H9 (cell line): Measurements from ENCODE around the gene DEPDC5. TPM values are rescaled to one million over a fixed set of nuclear protein-coding genes. Genes with fewer than 3 reads are reported as not detected.
A peak's percentile ranks its signal among the peaks of the same experiment; 100 is the strongest.

Experiments used
- DNase-seq: peaks from one replicate; pipeline ENCODE4 v3.0.0-alpha.2; 2017
- H2AFZ ChIP-seq: one replicate; pipeline ENCODE4 v1.6.1; 2013; ENCODE audit warnings: mild to moderate bottlenecking, low read length, control low read depth, moderate library complexity
- H2AK5ac ChIP-seq: 2 replicates; pipeline ENCODE4 v1.6.1; 2013; ENCODE audit warnings: low read length, control low read depth, mixed read lengths; ENCODE audit not compliant: insufficient read length
- H2BK120ac ChIP-seq: one replicate; pipeline ENCODE4 v1.6.1; 2013; ENCODE audit warnings: low read depth, mild to moderate bottlenecking, low read length, control low read depth, inconsistent platforms; ENCODE audit not compliant: poor library complexity, severe bottlenecking
- H2BK12ac ChIP-seq: 2 replicates; pipeline ENCODE4 v1.6.1; 2013; ENCODE audit warnings: low read length, control low read depth, mixed read lengths, low read depth; ENCODE audit not compliant: insufficient read length
- H2BK15ac ChIP-seq: 2 replicates; pipeline ENCODE4 v1.6.1; 2013; ENCODE audit warnings: low read depth, low read length, control low read depth
- H2BK20ac ChIP-seq: one replicate; pipeline ENCODE4 v1.6.1; 2013; ENCODE audit warnings: low read depth, mild to moderate bottlenecking, low read length, control low read depth, inconsistent platforms; ENCODE audit not compliant: poor library complexity, severe bottlenecking
- H2BK5ac ChIP-seq: 2 replicates; pipeline ENCODE4 v1.6.1; 2013; ENCODE audit warnings: low read length, control low read depth, mixed read lengths; ENCODE audit not compliant: insufficient read length
- H3K14ac ChIP-seq: 2 replicates; pipeline ENCODE4 v1.6.1; 2013; ENCODE audit warnings: low read length, control low read depth; ENCODE audit not compliant: insufficient read depth
- H3K18ac ChIP-seq: 2 replicates; pipeline ENCODE4 v1.6.1; 2013; ENCODE audit warnings: low read depth, mild to moderate bottlenecking, mixed read lengths, low read length, control low read depth; ENCODE audit not compliant: insufficient read length
- H3K23ac ChIP-seq: 2 replicates; pipeline ENCODE4 v1.6.1; 2013; ENCODE audit warnings: low read length, control low read depth, mixed read lengths, low read depth; ENCODE audit not compliant: insufficient read length
- H3K23me2 ChIP-seq: 2 replicates; pipeline ENCODE4 v1.6.1; 2013; ENCODE audit warnings: low read depth, mild to moderate bottlenecking, mixed read lengths, low read length, control low read depth; ENCODE audit not compliant: insufficient read length, poor library complexity, severe bottlenecking
- H3K27ac ChIP-seq: 2 replicates; pipeline ENCODE4 v1.5.1; 2013; ENCODE audit warnings: low read length, control low read depth, mixed read lengths, low read depth; ENCODE audit not compliant: insufficient read length
- H3K27me3 ChIP-seq: 2 replicates; pipeline ENCODE4 v1.6.1; 2013; ENCODE audit warnings: low read length, control low read depth, inconsistent platforms; ENCODE audit not compliant: insufficient read depth
- H3K4ac ChIP-seq: 2 replicates; pipeline ENCODE4 v1.6.1; 2013; ENCODE audit warnings: low read depth, mild to moderate bottlenecking, control low read depth, inconsistent platforms, low read length, moderate library complexity
- H3K4me1 ChIP-seq: 2 replicates; pipeline ENCODE4 v1.6.1; 2013; ENCODE audit warnings: low read length, control low read depth, inconsistent platforms; ENCODE audit not compliant: insufficient read depth
- H3K4me2 ChIP-seq: 2 replicates; pipeline ENCODE4 v1.6.1; 2013; ENCODE audit warnings: low read length, control low read depth, mixed read lengths; ENCODE audit not compliant: insufficient read length, insufficient read depth
- H3K56ac ChIP-seq: 2 replicates; pipeline ENCODE4 v1.6.1; 2013; ENCODE audit warnings: low read depth, mild to moderate bottlenecking, mixed read lengths, low read length, control low read depth; ENCODE audit not compliant: insufficient read length
- H3K79me1 ChIP-seq: 2 replicates; pipeline ENCODE4 v1.6.1; 2013; ENCODE audit warnings: low read depth, mild to moderate bottlenecking, moderate library complexity, low read length, control low read depth, inconsistent platforms; ENCODE audit not compliant: insufficient read depth, poor library complexity, severe bottlenecking
- H3K79me2 ChIP-seq: 2 replicates; pipeline ENCODE4 v1.6.1; 2013; ENCODE audit warnings: low read length, control low read depth, inconsistent platforms; ENCODE audit not compliant: insufficient read depth
- H3K9ac ChIP-seq: 2 replicates; pipeline ENCODE4 v1.6.1; 2013; ENCODE audit warnings: low read length, control low read depth, mixed read lengths; ENCODE audit not compliant: insufficient read length; ENCODE audit errors: extremely low read depth
- H3K9me3 ChIP-seq: one replicate; pipeline ENCODE4 v1.6.1; 2013; ENCODE audit warnings: low read depth, low read length, inconsistent platforms; ENCODE audit not compliant: control insufficient read depth
- H3T11ph ChIP-seq: one replicate; pipeline ENCODE4 v1.6.1; 2013; ENCODE audit warnings: mild to moderate bottlenecking, low read length, control low read depth, inconsistent platforms
- H4K20me1 ChIP-seq: one replicate; pipeline ENCODE4 v1.6.1; 2013; ENCODE audit not compliant: control insufficient read depth, insufficient read length, insufficient read depth
- H4K5ac ChIP-seq: 2 replicates; pipeline ENCODE4 v1.6.1; 2013; ENCODE audit warnings: low read depth, mild to moderate bottlenecking, mixed read lengths, low read length, control low read depth; ENCODE audit not compliant: insufficient read length
- H4K8ac ChIP-seq: replicated peaks from 2 replicates; pipeline ENCODE4 v1.6.1; 2013; ENCODE audit warnings: low read length, control low read depth, mixed read lengths, low read depth; ENCODE audit not compliant: insufficient read length
- H4K91ac ChIP-seq: 2 replicates; pipeline ENCODE4 v1.6.1; 2013; ENCODE audit warnings: low read depth, mild to moderate bottlenecking, moderate library complexity, mixed read lengths, low read length, control low read depth; ENCODE audit not compliant: insufficient read length
- H3K27ac Mint-ChIP-seq, 3 experiments: 2 replicates in 2 of 3; 3 replicates in 1 of 3; pipeline ENCODE4 v1.8.0; 2020 to 2021; ENCODE audit warnings: mixed read lengths in 3 of 3, mild to moderate bottlenecking in 1 of 3, moderate library complexity in 1 of 3
- H3K27me3 Mint-ChIP-seq: 2 replicates; pipeline ENCODE4 v1.8.0; 2021; ENCODE audit warnings: low read depth, mild to moderate bottlenecking, moderate library complexity, mixed read lengths
- H3K36me3 Mint-ChIP-seq, 3 experiments: 2 replicates in 2 of 3; 3 replicates in 1 of 3; pipeline ENCODE4 v1.8.0; 2020 to 2021; ENCODE audit warnings: low read depth in 3 of 3, mixed read lengths in 3 of 3; ENCODE audit not compliant: insufficient read depth in 1 of 3
- H3K4me1 Mint-ChIP-seq, 2 experiments: 2 replicates each; pipeline ENCODE4 v1.8.0; 2020; ENCODE audit warnings: mixed read lengths in 2 of 2
- H3K4me3 Mint-ChIP-seq, 2 experiments: 2 replicates in 1 of 2; 3 replicates in 1 of 2; pipeline ENCODE4 v1.8.0; 2020 to 2021; ENCODE audit warnings: mild to moderate bottlenecking in 2 of 2, mixed read lengths in 2 of 2, moderate library complexity in 1 of 2
- H3K9me3 Mint-ChIP-seq, 2 experiments: 2 replicates in 1 of 2; 3 replicates in 1 of 2; pipeline ENCODE4 v1.8.0; 2020; ENCODE audit warnings: mild to moderate bottlenecking in 2 of 2, mixed read lengths in 2 of 2, moderate library complexity in 1 of 2
- WGBS: extraction: QIAGEN DNeasy Blood & Tissue Kit; methylation state at CpG from one replicate; pipeline ENCODE4 v1.1.7; 2013; ENCODE audit warnings: missing lambda C conversion rate, low lambda C conversion rate, mixed read lengths; ENCODE audit not compliant: insufficient read length; ENCODE audit errors: extremely low coverage; 5-methylcytosine and 5-hydroxymethylcytosine counted together
- total RNA-seq: library from RNA; stranded (reverse); gene quantifications from 2 replicates; pipeline ENCODE4 v1.2.1, GENCODE V29; 2021
- TF ChIP-seq, protein P1 (sequence below): fragments of 200-600 bp; sonication (generic); conservative IDR thresholded peaks from 3 replicates; pipeline ENCODE4 v1.8.0; 2021; ENCODE audit warnings: antibody characterized with exemption, mild to moderate bottlenecking

DEPDC5 gene
- total RNA-seq, 1 experiment from 2014 or later, result 29.2 TPM

DNA sequence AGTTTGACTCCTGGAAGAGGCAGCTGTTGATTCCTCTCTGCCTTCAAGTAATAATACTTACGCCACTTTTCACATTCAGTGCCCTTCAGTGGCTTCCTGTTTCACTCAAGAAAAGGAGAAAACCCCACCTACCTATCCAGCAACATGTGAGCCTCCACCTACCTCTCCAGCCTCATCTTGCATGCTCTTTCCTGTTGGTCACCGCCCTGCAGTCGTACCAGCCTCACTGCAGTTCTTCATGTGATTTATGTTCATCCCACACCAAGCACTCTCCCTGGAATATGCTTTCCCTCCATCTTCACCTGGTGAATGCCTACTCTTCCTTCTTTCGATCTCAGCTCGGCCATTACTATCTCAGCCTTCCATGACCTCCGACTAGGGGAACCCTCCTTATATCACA, 168.7 kb downstream of the DEPDC5 start:
- Histone ChIP-seq H4K91ac (no peak overlapping the region), H4K8ac (peak overlapping the region; percentile 39), H2AK5ac (no peak overlapping the region), H3K27me3 (no peaks in the 10 kb centered on the region), H3K79me1 (no peaks in the 10 kb centered on the region), H3K9me3 (no peaks in the 10 kb centered on the region), H3K56ac (no peak overlapping the region), H3T11ph (no peak overlapping the region), H3K14ac (no peak overlapping the region), H4K20me1 (no peaks in the 10 kb centered on the region), H3K79me2 (no peaks in the 10 kb centered on the region), H2BK12ac (no peak overlapping the region), H3K9ac (no peak overlapping the region), H4K5ac (no peak overlapping the region), H3K27ac (no peak overlapping the region), H3K18ac (no peak overlapping the region), H3K4me1 (no peaks in the 10 kb centered on the region), H3K4ac (no peak overlapping the region), H2BK15ac (no peak overlapping the region), H2BK120ac (no peak overlapping the region), H3K23me2 (no peaks in the 10 kb centered on the region), H2BK20ac (no peak overlapping the region), H3K4me2 (no peak overlapping the region), H2BK5ac (no peak overlapping the region), H2AFZ (no peak overlapping the region), H3K23ac (no peak overlapping the region)
- DNase-seq, result no peak
- H3K9me3 Mint-ChIP-seq, result no peaks in the 10 kb centered on the region
- no CpG with 5 or more reads among the region's 6 CpGs for WGBS
- TF ChIP-seq, protein P1, sequence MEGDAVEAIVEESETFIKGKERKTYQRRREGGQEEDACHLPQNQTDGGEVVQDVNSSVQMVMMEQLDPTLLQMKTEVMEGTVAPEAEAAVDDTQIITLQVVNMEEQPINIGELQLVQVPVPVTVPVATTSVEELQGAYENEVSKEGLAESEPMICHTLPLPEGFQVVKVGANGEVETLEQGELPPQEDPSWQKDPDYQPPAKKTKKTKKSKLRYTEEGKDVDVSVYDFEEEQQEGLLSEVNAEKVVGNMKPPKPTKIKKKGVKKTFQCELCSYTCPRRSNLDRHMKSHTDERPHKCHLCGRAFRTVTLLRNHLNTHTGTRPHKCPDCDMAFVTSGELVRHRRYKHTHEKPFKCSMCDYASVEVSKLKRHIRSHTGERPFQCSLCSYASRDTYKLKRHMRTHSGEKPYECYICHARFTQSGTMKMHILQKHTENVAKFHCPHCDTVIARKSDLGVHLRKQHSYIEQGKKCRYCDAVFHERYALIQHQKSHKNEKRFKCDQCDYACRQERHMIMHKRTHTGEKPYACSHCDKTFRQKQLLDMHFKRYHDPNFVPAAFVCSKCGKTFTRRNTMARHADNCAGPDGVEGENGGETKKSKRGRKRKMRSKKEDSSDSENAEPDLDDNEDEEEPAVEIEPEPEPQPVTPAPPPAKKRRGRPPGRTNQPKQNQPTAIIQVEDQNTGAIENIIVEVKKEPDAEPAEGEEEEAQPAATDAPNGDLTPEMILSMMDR, result no peak
- 0 out of 7 replicates have a peak overlapping the region, but pooled peaks of 1 of the 3 experiments have one; percentile 35 for H3K27ac Mint-ChIP-seq
- H3K4me3 Mint-ChIP-seq, result no peak overlapping the region
- peaks cover 2 to 11% of the 10 kb centered on the region in 2 experiments; a peak in 3 of 4 replicates for H3K4me1 Mint-ChIP-seq
- no peaks in the 10 kb centered on the region; a peak in 1 of 7 replicates for H3K36me3 Mint-ChIP-seq
- H3K27me3 Mint-ChIP-seq, result peaks cover 7% of the 10 kb centered on the region
